NCI-H1105 treated with DMSO at 0.1 percent for 48 hours (cell line): ENCODE data around the gene PLA2G4B.

Experiments
- DNase-seq: peaks from one replicate; lab custom pipeline; 2025; lab: John Stamatoyannopoulos, UW

PLA2G4B gene

DNA sequence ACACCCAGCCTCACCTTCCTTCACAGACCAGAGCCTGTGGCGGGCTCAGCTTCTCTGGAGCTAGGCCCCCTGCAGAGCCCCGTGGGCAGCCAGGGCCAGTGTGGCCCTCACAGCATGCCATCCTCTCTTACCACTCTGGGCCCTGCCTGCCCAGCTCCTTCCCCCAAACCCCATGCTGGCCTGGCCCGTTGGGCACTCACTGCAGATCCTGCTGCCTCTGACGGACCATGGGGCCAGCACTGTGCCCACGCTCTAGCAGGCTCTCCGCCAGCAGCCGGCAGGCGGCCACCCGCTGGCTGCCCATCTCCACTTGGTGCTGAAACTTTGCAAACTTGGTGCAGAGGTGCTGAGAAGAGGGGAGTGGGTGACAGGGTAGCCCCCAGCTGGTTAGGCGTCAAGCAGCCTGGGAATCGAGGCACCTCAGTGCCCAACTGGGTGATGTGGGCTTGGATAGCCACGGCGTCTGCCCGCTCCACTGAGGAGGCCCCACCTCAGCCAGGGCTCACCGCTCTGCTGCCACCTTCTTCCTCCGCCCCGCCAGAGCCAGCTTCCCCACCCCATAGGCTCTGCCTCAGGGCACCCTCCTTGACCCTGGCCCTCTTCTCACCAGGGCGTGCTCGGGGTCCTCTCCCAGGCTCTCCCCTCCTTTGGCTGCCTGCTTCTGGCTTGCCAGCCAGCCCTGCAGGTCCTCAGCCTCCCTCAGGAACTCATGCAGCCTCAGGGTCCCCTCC is 32.7 kb downstream of the PLA2G4B start:
- DNase-seq, result no peak

DNA sequence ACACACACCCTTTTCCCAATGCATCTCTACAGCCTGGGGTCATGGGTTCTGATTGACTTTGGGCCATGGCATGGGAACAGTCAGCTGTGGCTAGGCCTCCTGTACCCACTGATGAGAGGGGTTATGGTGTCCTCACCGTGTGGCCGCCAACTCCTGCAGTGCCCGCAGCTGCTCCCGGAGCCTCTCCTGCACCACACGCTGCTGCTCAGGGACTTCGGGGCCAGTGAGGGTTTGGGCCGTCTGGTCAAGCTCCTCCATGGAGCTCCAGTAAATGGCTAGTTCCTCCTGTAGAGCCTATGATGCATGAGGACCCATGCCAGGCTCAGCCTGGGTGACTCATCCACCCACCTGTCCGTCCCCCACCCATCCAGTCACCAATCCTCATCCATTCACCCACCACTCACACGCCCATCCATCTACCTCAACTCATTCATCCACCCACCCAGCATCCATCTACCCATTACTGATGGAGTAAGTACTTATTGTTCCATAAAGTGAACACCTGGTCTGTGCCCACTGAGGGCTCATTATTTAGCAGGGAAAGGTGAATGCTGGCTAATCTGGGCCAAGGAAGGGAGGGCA is 33.6 kb downstream of the PLA2G4B start:
- DNase-seq, result no peak

DNA sequence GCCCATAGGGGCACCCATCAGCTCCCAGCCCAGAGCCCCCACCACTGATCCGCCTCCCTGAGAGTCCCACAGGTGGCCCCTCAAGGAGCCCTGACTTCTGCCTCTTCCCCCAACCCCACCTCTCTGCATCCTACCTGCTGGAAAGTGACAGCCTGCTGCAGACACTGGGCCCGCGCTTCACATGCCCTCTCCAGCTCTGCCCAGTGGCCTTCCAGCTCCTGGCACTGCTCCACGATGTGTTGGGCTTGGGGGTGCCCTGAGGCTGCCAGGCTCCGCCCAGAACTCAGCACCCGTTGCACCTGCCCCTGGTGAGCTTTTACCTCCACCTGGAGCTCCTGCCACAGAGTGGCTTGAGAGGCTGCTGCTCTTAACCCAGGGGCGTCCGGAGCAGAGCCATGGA is 35.1 kb downstream of the PLA2G4B start:
- peak; percentile 57 for DNase-seq

DNA sequence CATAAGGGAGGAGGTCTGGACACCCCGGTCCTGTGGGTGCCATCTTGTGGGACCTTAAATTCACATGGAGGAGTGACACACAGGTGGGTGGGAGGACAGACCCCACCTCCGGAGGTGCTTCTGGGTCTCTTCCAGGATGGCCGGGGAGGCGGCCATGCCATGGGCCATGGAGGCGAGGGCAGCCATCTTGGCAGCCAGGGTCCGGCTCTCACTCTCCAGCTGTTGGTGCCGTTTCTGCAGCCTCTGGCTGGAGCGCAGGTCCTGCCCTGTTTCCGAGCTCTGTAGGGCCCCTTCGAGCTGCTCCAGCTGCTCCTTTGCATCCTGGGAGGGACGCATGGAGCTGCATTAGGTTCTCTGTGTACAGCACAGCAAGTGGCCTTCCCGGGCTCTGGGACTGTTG is 36.1 kb downstream of the PLA2G4B start:
- DNase-seq, result no peak

DNA sequence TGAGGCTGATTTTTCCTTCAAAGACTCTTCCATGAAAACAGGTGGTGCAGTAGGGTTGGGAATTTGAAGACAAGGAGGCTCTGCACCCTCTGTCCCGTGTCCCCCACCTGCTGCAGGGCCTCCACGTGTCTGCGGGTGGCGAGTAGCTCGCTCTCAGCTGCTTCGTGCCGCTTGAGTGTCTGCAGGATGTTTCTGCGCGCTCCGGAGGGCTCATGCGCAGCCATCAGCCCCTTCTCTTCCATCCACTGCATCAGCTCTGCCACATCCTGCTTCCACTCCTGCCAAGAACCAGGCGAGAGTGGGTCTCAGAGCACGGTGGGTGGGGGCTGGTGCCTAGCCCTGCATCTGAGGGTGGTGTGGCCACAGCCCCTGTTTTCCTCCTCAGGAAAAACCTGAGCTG is 37.4 kb downstream of the PLA2G4B start:
- no peak for DNase-seq

DNA sequence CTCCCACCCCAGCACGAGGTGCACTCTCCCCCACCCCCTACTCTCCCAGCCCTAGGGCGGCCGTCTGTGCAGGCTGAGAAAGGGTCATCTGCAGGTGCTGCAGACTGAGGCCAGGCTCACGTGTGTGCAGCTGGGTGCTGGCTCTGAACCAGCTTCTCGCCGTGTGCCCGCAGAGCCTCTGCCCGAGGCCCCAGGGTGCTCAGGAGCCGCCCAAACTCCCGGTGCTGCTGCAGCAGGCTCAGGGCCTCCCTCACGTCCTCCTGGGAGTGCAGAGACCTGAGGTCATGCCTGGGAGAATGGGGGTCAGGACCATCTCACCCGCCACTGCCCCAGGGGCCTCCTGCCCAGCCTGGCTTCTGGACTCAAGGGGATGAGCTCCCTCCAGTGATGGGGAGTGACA is 38.0 kb downstream of the PLA2G4B start:
- peak; percentile 72 for DNase-seq

DNA sequence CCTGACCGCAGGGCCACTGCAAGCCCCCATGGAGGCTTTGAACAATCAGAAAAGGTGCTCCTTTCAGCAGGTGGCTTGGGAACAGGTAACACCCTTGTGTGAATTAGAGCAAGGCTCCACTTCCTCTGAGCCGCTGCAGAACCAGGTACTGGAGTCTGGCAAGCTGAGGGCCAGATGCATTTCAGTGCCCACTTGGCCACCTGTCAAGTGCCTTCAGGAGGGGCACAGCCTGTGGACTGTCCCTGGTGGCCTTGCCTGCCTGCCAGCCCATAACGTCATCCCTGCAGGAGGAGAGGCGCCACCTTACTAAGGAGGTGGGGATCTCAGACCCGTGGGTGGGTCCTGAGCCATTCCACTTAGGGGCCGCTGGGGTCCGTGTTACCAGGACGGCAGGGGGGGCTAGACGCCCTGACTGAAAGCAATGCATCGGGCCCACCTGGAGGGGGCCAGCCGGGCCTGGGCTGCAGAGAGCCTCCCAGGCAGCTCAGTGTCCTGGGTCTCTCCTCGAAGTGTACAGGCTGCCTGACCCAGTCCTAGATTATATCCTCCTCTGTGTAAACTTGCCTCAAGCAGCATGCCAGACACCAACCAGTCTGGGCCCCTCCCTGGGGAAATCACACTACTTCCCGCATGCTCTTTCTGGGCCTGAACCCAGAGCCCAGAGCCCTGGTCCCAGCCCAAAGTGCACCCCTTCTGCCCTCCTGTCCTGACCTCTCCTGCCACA is 39.1 kb downstream of the PLA2G4B start:
- DNase-seq, result no peak

DNA sequence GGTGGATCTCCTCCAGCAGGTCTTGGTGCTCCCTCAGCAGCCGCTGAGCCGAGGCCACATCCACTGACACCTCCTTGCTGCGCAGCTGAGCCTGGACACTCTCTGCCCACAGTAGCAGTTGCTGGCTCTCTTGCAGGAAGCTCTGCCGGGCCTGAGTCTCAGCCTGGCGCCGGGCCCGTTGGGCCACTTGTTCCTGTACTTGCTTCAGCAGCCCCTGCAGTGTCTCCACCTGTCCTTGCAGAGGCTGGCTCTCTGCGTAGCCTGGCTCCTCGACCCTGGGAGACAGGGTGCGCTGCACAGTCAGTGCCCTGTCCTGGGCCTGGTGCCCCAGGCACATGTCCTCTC is 39.7 kb downstream of the PLA2G4B start:
- no peak for DNase-seq

DNA sequence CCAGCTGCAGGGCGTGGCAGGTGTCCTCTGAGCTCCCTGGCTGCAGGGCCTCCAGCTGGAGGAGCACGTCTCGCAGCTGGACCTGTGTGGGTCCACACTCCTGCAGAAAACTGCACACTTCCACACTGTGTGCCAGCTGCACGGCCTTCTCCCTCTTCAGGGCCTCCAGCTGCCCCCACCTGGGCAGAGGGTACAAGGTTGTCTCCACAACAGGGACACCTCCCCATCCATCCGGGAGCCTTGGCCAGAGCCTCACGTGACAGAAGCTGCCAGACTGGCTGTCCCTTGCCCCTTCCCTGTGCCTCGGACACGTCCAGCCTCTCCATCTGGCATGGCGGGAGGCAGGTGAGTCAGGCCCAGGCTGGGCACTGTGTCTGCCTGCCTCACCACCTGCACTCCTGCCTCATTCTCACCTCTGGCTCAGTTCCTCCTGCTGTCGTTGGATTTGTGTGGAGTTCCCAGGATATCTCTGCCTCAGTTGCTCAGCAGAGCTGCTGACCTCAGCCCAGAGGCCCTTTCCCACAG is 40.7 kb downstream of the PLA2G4B start:
- no peak for DNase-seq

DNA sequence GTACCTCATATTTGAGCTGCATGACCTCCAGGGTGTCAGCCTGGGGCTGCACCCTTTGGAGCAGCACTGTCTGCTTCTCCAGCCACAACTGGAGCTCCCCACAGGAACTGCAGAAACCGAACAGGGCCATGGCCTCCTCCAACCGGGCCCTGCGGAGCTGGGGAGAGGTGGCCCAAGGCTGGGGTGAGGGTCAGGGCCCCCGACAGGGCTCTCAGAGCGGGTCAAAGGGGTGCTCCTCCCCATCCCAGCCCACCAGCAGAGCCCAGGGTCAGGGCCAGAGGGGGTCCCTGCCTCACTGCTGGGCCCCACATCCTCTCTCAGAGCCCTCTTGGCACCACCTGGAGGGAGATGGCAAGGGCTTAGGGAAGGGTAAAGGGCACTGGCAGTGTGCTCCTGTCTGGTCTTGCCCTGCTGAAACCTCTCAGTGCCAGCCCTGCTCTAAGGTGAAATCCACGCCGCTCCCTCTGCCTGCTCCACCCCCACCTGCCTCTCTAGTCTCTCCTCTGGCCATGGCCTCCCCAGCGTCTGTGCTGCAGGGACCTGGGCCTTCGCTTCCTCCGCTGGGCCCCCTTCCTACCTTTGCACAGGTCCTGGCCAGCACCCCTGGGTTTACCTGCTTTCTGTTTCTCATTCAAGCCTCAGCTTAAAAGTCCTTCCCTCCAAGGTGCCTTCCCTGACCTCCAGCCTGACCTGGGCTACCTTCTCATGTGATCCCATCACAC is 41.7 kb downstream of the PLA2G4B start:
- DNase-seq, result no peak

DNA sequence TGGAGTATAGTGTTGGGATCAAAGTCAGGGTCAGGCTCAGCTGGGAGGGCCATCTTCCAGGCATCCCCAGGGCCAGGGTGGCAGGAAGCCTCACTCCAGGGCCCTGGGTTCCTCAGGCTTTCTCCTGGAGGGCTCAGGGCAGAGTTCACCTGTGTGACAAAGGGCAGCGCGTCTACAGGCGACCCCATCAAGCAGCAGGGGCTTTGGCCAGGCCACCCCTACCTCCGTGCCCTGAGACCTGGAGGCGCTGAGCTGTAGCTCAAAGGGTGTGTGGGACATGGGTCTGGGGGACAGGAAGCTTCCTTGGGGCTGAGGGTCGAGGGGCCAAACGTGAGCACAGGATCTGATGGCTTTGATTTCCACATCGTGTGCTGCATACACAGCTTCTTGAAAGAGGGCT is 42.4 kb downstream of the PLA2G4B start:
- DNase-seq, result no peak

DNA sequence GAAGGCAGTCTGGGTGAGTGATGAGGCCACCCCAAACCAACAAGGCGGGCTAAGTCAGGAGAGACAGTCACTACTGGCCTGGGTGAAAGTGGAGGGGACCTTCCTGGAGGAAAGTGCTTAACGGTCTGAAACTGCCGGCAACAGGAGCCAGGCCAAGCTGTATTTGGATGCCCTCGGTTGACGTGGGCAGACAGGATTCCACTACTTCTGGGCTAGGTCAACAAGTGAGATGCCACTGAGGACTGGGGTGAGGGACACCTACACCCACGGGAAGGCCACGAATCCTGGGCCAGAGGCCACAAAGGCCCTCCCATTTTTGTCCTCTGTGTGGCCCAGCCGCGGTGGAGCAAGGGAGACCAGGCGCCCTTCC is 42.9 kb downstream of the PLA2G4B start:
- DNase-seq, result no peak

DNA sequence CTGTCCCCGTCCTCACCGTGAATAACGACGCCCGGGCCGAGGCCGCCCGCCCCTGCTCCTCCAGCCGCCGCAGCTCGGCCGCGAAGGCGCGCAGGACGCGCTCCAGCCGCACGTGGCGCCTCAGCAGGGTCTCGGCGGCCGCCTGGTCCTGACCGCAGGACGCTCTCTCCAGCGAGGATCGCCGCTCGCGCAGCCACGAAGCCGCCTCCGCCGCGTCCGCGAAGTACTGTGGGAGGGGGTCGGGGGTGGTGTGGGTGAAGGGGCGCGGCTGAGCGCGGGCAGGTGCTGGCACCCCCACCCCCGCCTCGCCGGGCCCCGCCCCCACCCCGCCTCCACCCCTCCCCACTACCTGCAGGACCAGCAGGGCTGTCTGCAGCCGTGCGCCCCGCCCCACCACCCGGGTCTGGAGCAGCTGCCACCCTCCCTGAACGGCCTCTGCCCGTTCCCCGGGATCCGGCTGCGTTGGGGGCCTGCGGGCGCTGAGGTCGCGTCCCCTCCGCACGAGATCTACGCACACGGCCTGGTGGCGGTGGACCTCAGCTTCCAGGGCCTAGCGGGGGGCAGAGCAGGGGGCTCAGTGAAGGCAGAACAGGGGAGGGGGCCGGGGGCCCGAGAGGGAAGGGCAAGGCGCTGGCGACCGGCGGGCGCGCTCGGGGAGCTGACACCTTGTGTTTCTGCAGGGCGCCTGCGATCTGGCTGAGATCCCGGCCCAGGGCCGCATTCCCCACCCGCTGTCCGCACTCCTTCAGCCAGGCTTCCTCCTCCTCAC is 43.5 kb downstream of the PLA2G4B start:
- no peak for DNase-seq

DNA sequence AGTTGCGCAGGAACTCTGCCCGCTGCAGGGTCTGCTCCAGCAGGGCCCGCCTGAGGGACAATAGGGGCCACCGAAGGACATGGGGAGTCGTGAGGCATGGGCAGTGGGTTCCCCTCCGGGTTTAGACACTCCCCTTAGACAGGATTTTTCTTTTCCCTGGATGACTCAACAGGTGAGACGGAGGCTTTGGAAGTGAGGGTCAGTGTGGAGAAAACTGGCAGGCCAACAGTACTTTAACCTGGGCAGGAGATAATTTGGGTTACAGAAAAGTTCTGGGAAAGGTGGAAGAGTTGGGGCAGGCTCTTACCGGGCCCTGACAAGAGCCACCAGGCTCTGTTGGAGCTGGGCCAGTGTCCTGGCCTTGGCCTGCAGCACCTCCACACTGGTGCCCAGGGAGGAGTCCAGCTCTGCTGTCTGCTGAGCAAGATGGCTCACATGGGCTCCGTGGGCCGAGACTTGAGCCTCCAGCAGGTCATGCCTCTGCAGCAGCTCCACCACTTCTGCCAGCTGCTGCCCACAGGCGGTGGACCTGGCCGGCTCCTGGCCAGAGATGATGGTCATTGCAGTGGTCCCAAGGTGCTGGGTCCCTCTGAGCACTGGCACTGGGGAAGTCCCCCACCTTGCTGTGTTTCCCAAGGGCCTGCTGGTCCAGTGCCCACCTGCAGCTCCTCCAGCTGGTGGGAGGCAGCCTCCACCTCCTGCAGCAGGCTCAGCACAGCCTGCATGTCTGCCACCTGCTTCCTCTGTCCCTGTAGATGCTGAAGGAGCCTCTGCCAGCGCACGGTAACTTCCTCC is 44.2 kb downstream of the PLA2G4B start:
- DNase-seq, result no peak

DNA sequence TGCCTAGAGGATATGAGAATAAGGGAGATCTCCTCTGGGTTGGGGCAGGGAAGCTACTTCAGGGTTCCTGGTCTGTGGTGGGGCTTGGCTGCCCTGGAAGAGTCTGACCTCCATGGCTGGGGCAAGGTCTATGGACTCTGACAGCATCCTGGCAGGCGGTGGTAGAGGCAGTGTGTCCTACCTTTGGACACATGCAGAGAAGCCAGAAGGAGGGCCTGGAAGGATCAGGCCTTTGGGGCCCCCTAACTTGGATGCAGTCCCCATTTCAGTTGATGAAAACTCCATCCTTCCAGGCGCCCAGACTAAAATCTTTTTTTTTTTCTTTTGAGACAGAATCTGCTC is 44.8 kb downstream of the PLA2G4B start:
- DNase-seq, result no peak

DNA sequence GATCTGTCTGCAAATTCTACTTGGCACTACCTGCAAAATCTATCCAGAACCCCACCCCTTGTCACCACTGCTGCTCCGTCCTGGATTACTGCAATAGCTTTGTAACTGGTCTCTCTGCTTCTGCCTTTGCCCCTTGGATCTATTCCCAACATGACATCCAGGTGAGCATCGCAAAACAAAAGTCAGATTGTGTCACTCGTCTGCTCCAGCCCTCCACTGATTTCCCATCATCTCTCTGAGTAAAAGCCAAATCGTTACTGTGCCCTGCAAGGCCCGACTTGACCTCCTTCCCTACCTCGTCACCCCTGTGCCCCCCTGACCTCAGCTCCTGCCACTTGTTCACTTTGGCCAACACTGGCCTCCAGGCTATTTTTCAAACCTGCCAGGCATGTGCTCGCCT is 45.8 kb downstream of the PLA2G4B start:
- DNase-seq, result no peak

DNA sequence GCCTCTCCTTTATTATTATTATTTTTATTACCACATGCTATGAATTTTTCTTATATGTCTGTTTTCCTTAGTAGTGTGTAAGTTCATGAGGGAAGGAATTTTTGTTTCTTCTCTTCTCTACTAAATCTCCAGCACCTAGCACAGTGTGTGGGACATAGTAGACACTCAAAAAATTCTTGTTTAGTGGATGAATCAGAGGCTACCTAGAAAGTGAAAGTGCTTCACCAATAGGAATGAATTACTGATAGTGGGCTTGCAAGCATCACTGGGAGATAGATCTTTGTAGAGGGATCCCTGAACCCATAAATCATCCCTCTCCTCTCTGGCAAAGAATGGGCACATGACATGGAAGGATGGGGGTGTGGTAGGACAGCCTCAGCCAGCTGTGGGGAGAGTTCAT is 46.7 kb downstream of the PLA2G4B start:
- DNase-seq, result no peak

DNA sequence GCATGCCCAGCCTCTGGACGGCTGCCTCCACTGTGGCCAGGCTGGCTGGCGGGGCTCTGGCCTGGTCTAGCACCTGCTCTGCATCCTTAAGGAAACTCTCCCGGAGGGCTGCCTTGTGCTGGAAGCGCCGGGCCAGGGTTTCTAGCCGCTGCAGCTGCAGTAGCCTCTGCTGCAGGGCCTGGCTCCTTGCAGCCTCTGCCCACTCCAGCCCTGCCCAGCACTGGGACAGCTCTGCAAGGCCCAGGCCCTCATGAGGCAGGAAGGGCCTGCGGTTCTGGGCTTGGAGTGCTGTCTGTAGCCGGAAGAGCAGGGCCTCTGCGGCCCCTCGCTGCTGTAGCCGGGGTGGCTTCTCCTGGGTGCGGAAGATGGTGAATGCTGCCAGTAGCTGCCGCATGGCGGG is 47.2 kb downstream of the PLA2G4B start:
- no peak for DNase-seq

DNA sequence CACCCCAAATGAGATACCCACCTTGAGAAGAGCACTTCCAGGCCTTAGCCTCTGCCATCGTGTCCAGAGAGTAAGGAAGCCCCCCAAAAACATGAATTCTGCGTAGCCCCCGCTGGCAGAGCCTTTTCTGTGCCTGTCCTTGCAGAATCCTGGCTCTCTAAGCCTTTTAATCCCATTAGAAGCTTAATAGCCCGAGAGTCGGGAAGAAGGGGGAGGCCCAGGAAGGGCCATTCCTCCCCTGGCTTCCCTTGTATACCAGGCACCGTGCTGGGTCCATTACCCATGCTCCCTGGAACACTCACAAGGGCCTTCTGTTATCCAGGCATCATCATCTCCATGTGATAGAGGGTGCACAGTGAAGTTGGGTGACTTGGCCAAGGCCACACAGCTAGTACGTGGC is 48.1 kb downstream of the PLA2G4B start:
- no peak for DNase-seq

DNA sequence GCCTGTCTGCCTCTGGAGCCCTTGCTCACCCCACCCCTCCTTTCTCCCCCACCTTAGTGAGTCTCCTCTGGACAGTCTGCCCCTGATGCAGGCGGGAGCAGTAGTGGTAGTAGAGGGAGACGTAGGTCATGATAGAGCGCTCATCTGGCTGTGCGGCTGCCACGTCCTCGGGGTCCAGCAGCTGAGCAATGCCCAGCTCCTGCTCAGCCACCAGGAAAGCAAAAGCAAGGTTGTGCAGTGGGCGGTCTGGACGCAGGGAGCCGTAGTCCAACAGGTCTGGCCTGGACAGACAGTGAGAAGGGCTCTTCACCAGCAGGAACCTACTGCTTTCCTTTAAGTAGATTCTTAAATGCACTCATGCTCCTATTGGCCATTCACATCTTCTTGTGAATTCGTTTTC is 48.5 kb downstream of the PLA2G4B start:
- no peak for DNase-seq

DNA sequence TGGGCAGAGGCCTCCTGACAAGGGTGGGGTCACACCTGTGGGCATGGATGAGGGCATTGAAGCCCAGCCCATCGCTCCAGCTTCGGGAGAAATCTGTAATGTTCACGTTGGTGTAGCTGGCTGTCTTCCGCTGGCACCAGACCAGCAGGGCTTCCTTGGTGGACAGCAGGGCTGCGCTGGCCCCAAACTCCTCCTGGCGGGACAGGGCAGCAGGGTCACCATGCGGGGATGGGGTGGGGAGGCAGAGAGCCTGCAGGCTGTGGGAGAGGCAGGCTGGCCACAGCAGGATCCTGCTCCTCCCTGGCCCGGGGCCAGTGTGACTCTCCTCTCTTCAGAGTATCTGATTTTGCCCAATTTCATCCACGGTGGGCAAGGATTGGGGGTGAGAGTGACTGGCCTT is 49.2 kb downstream of the PLA2G4B start:
- no peak for DNase-seq
